ENCODE results near the gene CEACAM20. TPM values are rescaled to one million over a fixed set of nuclear protein-coding genes. Genes with fewer than 3 reads are reported as not detected.
"Not testable (repeated sequence)": the region's sequence is repeated elsewhere in the genome, so short reads cannot be mapped to it uniquely, and the experiment has no call there.

The CEACAM20 gene
- total and polyA plus RNA-seq, 8 donors: not detected

DNA sequence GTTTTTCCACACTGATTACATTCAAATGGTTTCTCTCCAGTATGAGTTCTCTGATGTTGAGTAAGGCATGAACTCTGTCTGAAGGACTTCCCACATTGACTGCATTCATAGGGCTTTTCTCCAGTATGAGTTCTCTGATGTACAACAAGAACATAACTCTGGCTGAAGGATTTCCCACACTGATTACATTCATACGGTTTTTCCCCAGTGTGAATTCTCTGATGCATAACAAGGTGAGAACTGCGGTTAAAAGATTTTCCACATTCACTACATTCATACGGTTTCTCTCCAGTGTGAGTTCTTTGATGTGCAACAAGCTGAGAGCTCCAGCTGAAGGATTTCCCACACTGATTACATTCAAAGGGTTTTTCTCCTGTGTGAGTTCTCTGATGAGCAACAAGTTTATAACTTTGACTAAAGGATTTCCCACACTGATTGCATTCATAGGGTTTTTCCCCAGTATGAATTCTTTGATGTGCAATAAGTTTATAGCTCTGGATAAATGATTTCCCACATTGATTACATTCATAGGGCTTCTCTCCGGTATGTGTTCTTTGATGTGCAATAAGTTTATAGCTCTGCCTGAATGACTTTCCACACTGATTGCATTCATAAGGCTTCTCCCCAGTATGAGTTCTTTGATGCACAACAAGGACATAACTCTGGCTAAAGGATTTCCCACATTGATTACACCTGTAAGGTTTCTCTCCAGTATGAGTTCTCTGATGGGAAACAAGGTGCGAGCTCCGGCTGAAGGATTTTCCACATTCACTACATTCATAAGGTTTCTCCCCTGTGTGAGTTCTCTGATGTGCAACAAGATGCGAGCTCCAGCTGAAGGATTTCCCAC lies 52.7 kb downstream of the CEACAM20 start:
- 95% methylated on average over 7 of the region's 7 CpGs for WGBS, 2 donors
- Histone ChIP-seq H3K27me3 (no peaks in the 10 kb centered on the region), H3K36me3 (peaks cover 17 to 52% (median 36%) of the 10 kb centered on the region in 3 donors), H3K9me3 (peaks cover 3 to 72% (median 31%) of the 10 kb centered on the region in 4 donors), H3K4me1 (no peaks in the 10 kb centered on the region), H3K27ac (no peak overlapping the region), H3K4me3 (no peak overlapping the region)
- FAIRE-seq: no peak
- no peak for ATAC-seq
- TF ChIP-seq, protein P1, sequence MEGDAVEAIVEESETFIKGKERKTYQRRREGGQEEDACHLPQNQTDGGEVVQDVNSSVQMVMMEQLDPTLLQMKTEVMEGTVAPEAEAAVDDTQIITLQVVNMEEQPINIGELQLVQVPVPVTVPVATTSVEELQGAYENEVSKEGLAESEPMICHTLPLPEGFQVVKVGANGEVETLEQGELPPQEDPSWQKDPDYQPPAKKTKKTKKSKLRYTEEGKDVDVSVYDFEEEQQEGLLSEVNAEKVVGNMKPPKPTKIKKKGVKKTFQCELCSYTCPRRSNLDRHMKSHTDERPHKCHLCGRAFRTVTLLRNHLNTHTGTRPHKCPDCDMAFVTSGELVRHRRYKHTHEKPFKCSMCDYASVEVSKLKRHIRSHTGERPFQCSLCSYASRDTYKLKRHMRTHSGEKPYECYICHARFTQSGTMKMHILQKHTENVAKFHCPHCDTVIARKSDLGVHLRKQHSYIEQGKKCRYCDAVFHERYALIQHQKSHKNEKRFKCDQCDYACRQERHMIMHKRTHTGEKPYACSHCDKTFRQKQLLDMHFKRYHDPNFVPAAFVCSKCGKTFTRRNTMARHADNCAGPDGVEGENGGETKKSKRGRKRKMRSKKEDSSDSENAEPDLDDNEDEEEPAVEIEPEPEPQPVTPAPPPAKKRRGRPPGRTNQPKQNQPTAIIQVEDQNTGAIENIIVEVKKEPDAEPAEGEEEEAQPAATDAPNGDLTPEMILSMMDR (IDR thresholded peaks at IDR 0.05): no peak
- intact Hi-C loops (cut with DNase I): no loop called here
- DNase-seq: no peak

DNA sequence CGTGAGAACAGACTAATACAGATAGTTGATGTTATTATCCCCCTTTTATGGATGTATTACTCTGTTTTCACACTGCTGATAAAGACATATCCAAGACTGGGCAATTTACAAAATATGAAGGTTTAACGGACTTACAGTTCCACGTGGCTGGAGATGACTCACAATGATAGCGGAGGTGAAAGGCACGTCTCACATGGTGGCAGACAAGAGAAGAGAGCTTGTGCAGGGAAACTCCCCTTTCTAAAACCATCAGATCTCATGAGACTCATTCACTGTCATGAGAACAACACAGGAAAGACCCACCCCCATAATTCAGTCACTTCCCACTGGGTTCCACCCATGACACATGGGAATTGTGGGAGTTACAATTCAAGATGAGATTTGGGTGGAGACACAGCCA lies 60.7 kb downstream of the CEACAM20 start:
- H3K9me3 ChIP-seq; H3K27me3 ChIP-seq; intact Hi-C loops (cut with DNase I); DNase-seq; H3K36me3 ChIP-seq; ATAC-seq; H3K4me3 ChIP-seq; H3K4me1 ChIP-seq; FAIRE-seq; H3K27ac ChIP-seq: not testable (repeated sequence)
- WGBS, 2 donors: 57 to 62% methylated on average over 5 of the region's 5 CpGs

DNA sequence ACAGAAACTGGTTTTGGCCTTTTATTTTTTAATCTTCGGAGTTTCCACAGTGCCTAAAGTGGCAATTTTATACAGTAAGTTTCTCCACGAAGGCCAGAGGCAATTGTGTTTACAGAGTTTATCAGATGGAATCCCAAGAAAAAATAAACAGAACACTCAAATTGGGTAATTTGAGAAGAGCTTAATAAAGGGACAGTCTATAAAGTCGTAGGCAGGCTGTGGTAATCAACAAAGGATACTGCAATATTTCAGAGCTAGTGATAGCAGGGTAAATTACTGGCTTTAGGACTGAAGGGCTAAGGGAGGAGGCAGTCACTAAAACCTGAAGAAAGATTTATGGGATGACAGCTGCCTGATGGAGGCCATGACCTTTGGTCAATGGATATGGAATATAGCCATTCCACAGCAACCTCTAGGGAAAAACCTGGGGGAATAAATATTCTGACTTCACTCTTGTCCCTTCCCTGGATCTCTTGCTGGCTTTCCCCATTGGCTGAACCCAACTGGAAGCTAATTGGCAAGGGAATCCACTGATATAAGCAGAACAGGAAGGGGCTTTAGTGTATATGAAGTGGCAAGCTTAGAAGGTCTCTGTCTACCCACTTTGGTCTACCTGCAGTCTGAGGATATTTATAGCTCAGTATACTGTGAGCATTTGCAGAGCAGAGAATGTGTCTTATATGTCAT lies 66.7 kb downstream of the CEACAM20 start:
- FAIRE-seq; H3K4me1 ChIP-seq; H3K36me3 ChIP-seq; H3K9me3 ChIP-seq; H3K27me3 ChIP-seq; intact Hi-C loops (cut with DNase I); DNase-seq; H3K27ac ChIP-seq; H3K4me3 ChIP-seq; ATAC-seq: not testable (repeated sequence)
- WGBS, 2 donors: 32 to 34% methylated on average over 3 of the region's 3 CpGs

Other genes starting within 250 kb of the CEACAM20 start
- gene ZNF235, start 224.7 kb downstream of the CEACAM20 start, total RNA-seq: 1 to 10 TPM in 5 of 6 donors, under 1 TPM in 1; 0.82 to 3.7 (median 1.5) TPM
- 1 to 10 TPM; 1.5 to 1.9 TPM for gene ZNF235, start 224.7 kb downstream of the CEACAM20 start, polyA plus RNA-seq
- 1 to 10 TPM; 1.6 to 4.4 (median 2.5) TPM for gene ZNF112, start 173.0 kb downstream of the CEACAM20 start, total RNA-seq
- 1 to 10 TPM in 1 of 2 donors, under 1 TPM in 1; 0.99 to 2.8 TPM for gene ZNF112, start 173.0 kb downstream of the CEACAM20 start, polyA plus RNA-seq
- gene ZNF285, start 128.1 kb downstream of the CEACAM20 start, total RNA-seq: 1 to 10 TPM in 4 of 6 donors, under 1 TPM in 2; 0.67 to 3.2 (median 1.2) TPM
- gene ZNF285, start 128.1 kb downstream of the CEACAM20 start, polyA plus RNA-seq: 1 to 10 TPM in 1 of 2 donors, under 1 TPM in 1; 0.80 to 1.9 TPM
- 1 to 10 TPM; 1.6 to 5.4 (median 3.2) TPM for gene ZNF229, start 81.2 kb downstream of the CEACAM20 start, total RNA-seq
- gene ZNF229, start 81.2 kb downstream of the CEACAM20 start, polyA plus RNA-seq: 1 to 10 TPM; 1.0 to 1.8 TPM
- gene ZNF180, start 29.2 kb downstream of the CEACAM20 start, total RNA-seq: 1 to 10 TPM; 2.6 to 5.8 (median 3.6) TPM
- gene ZNF180, start 29.2 kb downstream of the CEACAM20 start, polyA plus RNA-seq: 1 to 10 TPM; 2.9 to 4.3 TPM
- 1 to 10 TPM in 4 of 6 donors, under 1 TPM in 2; 0.43 to 1.3 (median 1.3) TPM for gene IGSF23, start 83.9 kb upstream of the CEACAM20 start, total RNA-seq
- 1 to 10 TPM; 1.1 TPM for gene IGSF23, start 83.9 kb upstream of the CEACAM20 start, polyA plus RNA-seq
- 10 to 100 TPM in 5 of 6 donors, 1 to 10 TPM in 1; 9.3 to 19.8 (median 14.8) TPM for gene PVR, start 114.2 kb upstream of the CEACAM20 start, total RNA-seq
- 10 to 100 TPM; 25.2 to 28.8 TPM for gene PVR, start 114.2 kb upstream of the CEACAM20 start, polyA plus RNA-seq
- gene CEACAM19, start 141.8 kb upstream of the CEACAM20 start, total RNA-seq: 1 to 10 TPM; 2.4 to 6.4 (median 4.0) TPM
- 10 to 100 TPM; 20.6 to 27.7 TPM for gene CEACAM19, start 141.8 kb upstream of the CEACAM20 start, polyA plus RNA-seq
- 1 to 10 TPM in 1 of 6 donors, under 1 TPM in 3, not detected in 2; 0.16 to 1.0 (median 0.31) TPM for gene CEACAM16, start 169.5 kb upstream of the CEACAM20 start, total RNA-seq
- under 1 TPM in 1 of 2 donors, not detected in 1; 0.57 TPM for gene CEACAM16, start 169.5 kb upstream of the CEACAM20 start, polyA plus RNA-seq
- 10 to 100 TPM; 13.9 to 50.3 (median 30.0) TPM for gene BCL3, start 219.0 kb upstream of the CEACAM20 start, total RNA-seq
- 100 to 1,000 TPM in 1 of 2 donors, 10 to 100 TPM in 1; 79.9 to 113 TPM for gene BCL3, start 219.0 kb upstream of the CEACAM20 start, polyA plus RNA-seq
- 10 to 100 TPM; 10.1 to 14.8 (median 12.1) TPM for gene CBLC, start 248.2 kb upstream of the CEACAM20 start, total RNA-seq
- gene CBLC, start 248.2 kb upstream of the CEACAM20 start, polyA plus RNA-seq: 10 to 100 TPM; 16.5 to 29.7 TPM